ENCODE measurements around the gene ATG9A.

- TF ChIP-seq CTCF (IDR thresholded peaks at IDR 0.05): no peak
- TF ChIP-seq, protein P1, sequence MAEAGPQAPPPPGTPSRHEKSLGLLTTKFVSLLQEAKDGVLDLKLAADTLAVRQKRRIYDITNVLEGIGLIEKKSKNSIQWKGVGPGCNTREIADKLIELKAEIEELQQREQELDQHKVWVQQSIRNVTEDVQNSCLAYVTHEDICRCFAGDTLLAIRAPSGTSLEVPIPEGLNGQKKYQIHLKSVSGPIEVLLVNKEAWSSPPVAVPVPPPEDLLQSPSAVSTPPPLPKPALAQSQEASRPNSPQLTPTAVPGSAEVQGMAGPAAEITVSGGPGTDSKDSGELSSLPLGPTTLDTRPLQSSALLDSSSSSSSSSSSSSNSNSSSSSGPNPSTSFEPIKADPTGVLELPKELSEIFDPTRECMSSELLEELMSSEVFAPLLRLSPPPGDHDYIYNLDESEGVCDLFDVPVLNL (CRISPR knock-in tag; IDR thresholded peaks at IDR 0.05; ENCODE audit: borderline replicate concordance, low read depth): no peak
- TF ChIP-seq, protein P2, sequence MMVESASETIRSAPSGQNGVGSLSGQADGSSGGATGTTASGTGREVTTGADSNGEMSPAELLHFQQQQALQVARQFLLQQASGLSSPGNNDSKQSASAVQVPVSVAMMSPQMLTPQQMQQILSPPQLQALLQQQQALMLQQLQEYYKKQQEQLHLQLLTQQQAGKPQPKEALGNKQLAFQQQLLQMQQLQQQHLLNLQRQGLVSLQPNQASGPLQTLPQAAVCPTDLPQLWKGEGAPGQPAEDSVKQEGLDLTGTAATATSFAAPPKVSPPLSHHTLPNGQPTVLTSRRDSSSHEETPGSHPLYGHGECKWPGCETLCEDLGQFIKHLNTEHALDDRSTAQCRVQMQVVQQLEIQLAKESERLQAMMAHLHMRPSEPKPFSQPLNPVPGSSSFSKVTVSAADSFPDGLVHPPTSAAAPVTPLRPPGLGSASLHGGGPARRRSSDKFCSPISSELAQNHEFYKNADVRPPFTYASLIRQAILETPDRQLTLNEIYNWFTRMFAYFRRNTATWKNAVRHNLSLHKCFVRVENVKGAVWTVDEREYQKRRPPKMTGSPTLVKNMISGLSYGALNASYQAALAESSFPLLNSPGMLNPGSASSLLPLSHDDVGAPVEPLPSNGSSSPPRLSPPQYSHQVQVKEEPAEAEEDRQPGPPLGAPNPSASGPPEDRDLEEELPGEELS (CRISPR knock-in tag; IDR thresholded peaks at IDR 0.05): no peak
- TF ChIP-seq FOXP1 (CRISPR knock-in tag; IDR thresholded peaks at IDR 0.05; ENCODE audit: borderline replicate concordance): no peak
- no peak for TF ChIP-seq PREB (CRISPR knock-in tag; IDR thresholded peaks at IDR 0.05; ENCODE audit: borderline replicate concordance)
- TF ChIP-seq ELF4 (CRISPR knock-in tag; IDR thresholded peaks at IDR 0.05; ENCODE audit: low read depth): no peak
- no peak for TF ChIP-seq NFYB (CRISPR knock-in tag; conservative IDR thresholded peaks at IDR 0.05; ENCODE audit: low read depth)
- no peak for TF ChIP-seq IRF2 (CRISPR knock-in tag; IDR thresholded peaks at IDR 0.05; ENCODE audit: borderline replicate concordance, low read depth)
- no peak for TF ChIP-seq SP1 (CRISPR knock-in tag; conservative IDR thresholded peaks at IDR 0.05)
- no peak for TF ChIP-seq EMX1 (CRISPR knock-in tag; IDR thresholded peaks at IDR 0.05)
- no peak for TF ChIP-seq ZNF512 (CRISPR knock-in tag; IDR thresholded peaks at IDR 0.05; ENCODE audit: borderline replicate concordance)
- TF ChIP-seq, protein P3, sequence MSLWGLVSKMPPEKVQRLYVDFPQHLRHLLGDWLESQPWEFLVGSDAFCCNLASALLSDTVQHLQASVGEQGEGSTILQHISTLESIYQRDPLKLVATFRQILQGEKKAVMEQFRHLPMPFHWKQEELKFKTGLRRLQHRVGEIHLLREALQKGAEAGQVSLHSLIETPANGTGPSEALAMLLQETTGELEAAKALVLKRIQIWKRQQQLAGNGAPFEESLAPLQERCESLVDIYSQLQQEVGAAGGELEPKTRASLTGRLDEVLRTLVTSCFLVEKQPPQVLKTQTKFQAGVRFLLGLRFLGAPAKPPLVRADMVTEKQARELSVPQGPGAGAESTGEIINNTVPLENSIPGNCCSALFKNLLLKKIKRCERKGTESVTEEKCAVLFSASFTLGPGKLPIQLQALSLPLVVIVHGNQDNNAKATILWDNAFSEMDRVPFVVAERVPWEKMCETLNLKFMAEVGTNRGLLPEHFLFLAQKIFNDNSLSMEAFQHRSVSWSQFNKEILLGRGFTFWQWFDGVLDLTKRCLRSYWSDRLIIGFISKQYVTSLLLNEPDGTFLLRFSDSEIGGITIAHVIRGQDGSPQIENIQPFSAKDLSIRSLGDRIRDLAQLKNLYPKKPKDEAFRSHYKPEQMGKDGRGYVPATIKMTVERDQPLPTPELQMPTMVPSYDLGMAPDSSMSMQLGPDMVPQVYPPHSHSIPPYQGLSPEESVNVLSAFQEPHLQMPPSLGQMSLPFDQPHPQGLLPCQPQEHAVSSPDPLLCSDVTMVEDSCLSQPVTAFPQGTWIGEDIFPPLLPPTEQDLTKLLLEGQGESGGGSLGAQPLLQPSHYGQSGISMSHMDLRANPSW (CRISPR knock-in tag; conservative IDR thresholded peaks at IDR 0.05; ENCODE audit: low read depth): no peak
Observed at GRCh38 chr2:219184121-219184520, 45.3 kb downstream of the ATG9A start.
